ENCODE results near the gene CEACAM16. TPM values are rescaled to one million over a fixed set of nuclear protein-coding genes. Genes with fewer than 3 reads are reported as not detected.

Gene CEACAM16
- total RNA-seq, 4 donors from 2014 or later, result not detected

GRCh38 chr19:44702551-44703176 lies 3.7 kb downstream of the CEACAM16 start:
- no peak for TF ChIP-seq CTCF (IDR thresholded peaks at IDR 0.05)
- TF ChIP-seq POLR2A (IDR thresholded peaks at IDR 0.05), result no peak
- WGBS, 2 donors, result 82 to 83% methylated on average over 17 of the region's 17 CpGs

GRCh38 chr19:44703336-44704078 lies 4.6 kb downstream of the CEACAM16 start:
- TF ChIP-seq POLR2A (IDR thresholded peaks at IDR 0.05), result no peak
- no peak for TF ChIP-seq CTCF (IDR thresholded peaks at IDR 0.05)
- intact Hi-C loops (cut with DNase I; ENCODE audit: low total_unique reads), result no loop called here
- DNase-seq (ENCODE audit: low spot score in 2 of 2), result no peak
- no peak overlapping the region for H3K4me3 ChIP-seq (ENCODE audit: low read depth, poor library complexity, severe bottlenecking)
- 88 to 90% methylated on average over 17 to 28 of the region's 28 CpGs for WGBS, 2 donors

More at GRCh38 chr19:44702551-44703176, 3.7 kb downstream of the CEACAM16 start:
- DNase-seq (ENCODE audit: low spot score in 2 of 2), result no peak
- intact Hi-C loops (cut with DNase I; ENCODE audit: low total_unique reads), result no loop called here
- H3K4me3 ChIP-seq (ENCODE audit: low read depth, poor library complexity, severe bottlenecking), result no peak overlapping the region

GRCh38 chr19:44704982-44705381 lies 6.0 kb downstream of the CEACAM16 start:
- intact Hi-C loops (cut with DNase I; ENCODE audit: low total_unique reads), result no loop called here
- 81 to 97% methylated on average over 1 of the region's 1 CpG for WGBS, 2 donors
- no peak overlapping the region for H3K4me3 ChIP-seq (ENCODE audit: low read depth, poor library complexity, severe bottlenecking)
- TF ChIP-seq POLR2A (IDR thresholded peaks at IDR 0.05), result no peak
- no peak for TF ChIP-seq CTCF (IDR thresholded peaks at IDR 0.05)
- no peak for DNase-seq (ENCODE audit: low spot score in 2 of 2)

- DNase-seq (ENCODE audit: low spot score in 2 of 2), result no peak
- WGBS, 2 donors, result 93 to 94% methylated on average over 12 of the region's 12 CpGs
- intact Hi-C loops (cut with DNase I; ENCODE audit: low total_unique reads), result no loop called here
- no peak overlapping the region for H3K4me3 ChIP-seq (ENCODE audit: low read depth, poor library complexity, severe bottlenecking)
- TF ChIP-seq CTCF (IDR thresholded peaks at IDR 0.05) (no peak), POLR2A (IDR thresholded peaks at IDR 0.05) (no peak)
Observed at GRCh38 chr19:44705502-44706010, 6.6 kb downstream of the CEACAM16 start.

- TF ChIP-seq CTCF (IDR thresholded peaks at IDR 0.05), result no peak
- no peak for TF ChIP-seq POLR2A (IDR thresholded peaks at IDR 0.05)
- no peak overlapping the region for H3K4me3 ChIP-seq (ENCODE audit: low read depth, poor library complexity, severe bottlenecking)
- DNase-seq (ENCODE audit: low spot score in 2 of 2), result no peak
- 79 to 84% methylated on average over 6 of the region's 6 CpGs for WGBS, 2 donors
- intact Hi-C loops (cut with DNase I; ENCODE audit: low total_unique reads), result no loop called here
Observed at GRCh38 chr19:44706506-44707236, 7.7 kb downstream of the CEACAM16 start.
